Left lung (tissue), 10 donors: ENCODE data around the gene FBLIM1. TPM values are rescaled to one million over a fixed set of nuclear protein-coding genes. Genes with fewer than 3 reads are reported as not detected.

ENCODE experiments used
- ATAC-seq: fragments of 200-7000 bp; cut with Tn5 transposase; one replicate; pipeline ENCODE4 v1.9.1; 2020; ENCODE audit warnings: moderate library complexity
- DNase-seq, 4 donors: peaks; one replicate each; pipeline ENCODE4 v3.0.0-alpha.2; 2013 to 2020
- H3K27ac ChIP-seq, 2 donors: fragments of 200-600 bp; sonication (generic) in 1 of 2; one replicate each; pipeline versions ENCODE4 v1.5.0 to v1.8.0; 2020 to 2021
- H3K27me3 ChIP-seq, 2 donors: fragments of 200-600 bp; sonication (generic) in 1 of 2; one replicate each; pipeline versions ENCODE4 v1.5.0 to v1.8.0; 2020 to 2021
- H3K36me3 ChIP-seq, 2 donors: fragments of 200-600 bp; sonication (generic) in 1 of 2; one replicate each; pipeline versions ENCODE4 v1.5.0 to v1.8.0; 2020 to 2021
- H3K4me1 ChIP-seq, 2 donors: fragments of 200-600 bp; one replicate each; pipeline ENCODE4 v1.8.0; 2021
- H3K4me3 ChIP-seq, 2 donors: fragments of 200-600 bp; sonication (generic) in 1 of 2; one replicate each; pipeline versions ENCODE4 v1.5.0 to v1.8.0; 2020 to 2021; ENCODE audit warnings: mild to moderate bottlenecking in 1 of 2
- H3K9me3 ChIP-seq, 2 donors: fragments of 200-600 bp; sonication (generic) in 1 of 2; one replicate each; pipeline versions ENCODE4 v1.5.0 to v1.8.0; 2020 to 2021
- CTCF ChIP-seq, 2 donors: fragments of 200-600 bp; sonication (generic) in 1 of 2; IDR thresholded peaks; one replicate each; pipeline versions ENCODE4 v1.5.0 to v1.8.0; 2021; ENCODE audit warnings: antibody characterized with exemption in 2 of 2
- intact Hi-C, 2 donors: fragments of 100-400 bp; cut with DNase I; formaldehyde crosslinking; loops; one replicate each; pipeline versions ENCODE4 v1.11.2 to v1.14.2; 2022
- polyA plus RNA-seq, 6 donors: library from polyadenylated mRNA; unstranded; fragments of 120-200 nt; gene quantifications; one replicate each; pipeline ENCODE4 v1.2.1, GENCODE V29; 2013; ENCODE audit not compliant: insufficient read length in 6 of 6
- total RNA-seq, 2 donors: library from RNA; stranded (reverse); fragmentation: NEBNext Ultra II Directional; extraction: Animal tissue kit (Norgen Biotek cat#: 25700); gene quantifications; one replicate each; pipeline ENCODE4 v1.2.1, GENCODE V29; 2021
- donor health status: DM: no; HTN: yes; CAD: no.
- donor health status: DM: no; HTN: no; CAD: no.

The FBLIM1 gene
- total and polyA plus RNA-seq, 8 donors = 52.3 to 90.0 (median 69.0) TPM

- no peaks in the 10 kb centered on the region for H3K9me3 ChIP-seq
- H3K4me3 ChIP-seq = no peak overlapping the region
- DNase-seq (no peak), ATAC-seq (peak; percentile 32)
- H3K4me1 ChIP-seq = peaks cover 15 to 28% of the 10 kb centered on the region in 2 donors
- no peak for TF ChIP-seq CTCF (IDR thresholded peaks at IDR 0.05)
- intact Hi-C loops = no loop called here
- H3K36me3 ChIP-seq = peaks cover 0 to 56% of the 10 kb centered on the region in 2 donors
- H3K27me3 ChIP-seq = no peaks in the 10 kb centered on the region
- H3K27ac ChIP-seq = peak overlapping the region in 1 of 2 donors; percentile 28
Observed at GRCh38 chr1:15735304-15736037, 23.1 kb upstream of the FBLIM1 start.

GRCh38 chr1:15736038-15736891 lies 22.3 kb upstream of the FBLIM1 start, which contains the start of gene SLC25A34:
Gene SLC25A34 (plus strand): TSS chr1:15736258. CDS start chr1:15736486, 228 bp downstream.
- Histone ChIP-seq H3K27me3 (no peaks in the 10 kb centered on the region), H3K4me3 (no peak within 1 kb of the TSS), H3K4me1 (peaks cover 15 to 28% of the 10 kb centered on the region in 2 donors), H3K27ac (peak within 1 kb of the TSS in 1 of 2 donors; percentile 28), H3K36me3 (peaks cover 0 to 48% of the 10 kb centered on the region in 2 donors), H3K9me3 (no peaks in the 10 kb centered on the region)
- intact Hi-C loops = no loop called here
- ATAC-seq (peak; percentile 88), DNase-seq (peak in 3 of 4 donors; percentile 49 to 89 (median 73))
- no peak for TF ChIP-seq CTCF (IDR thresholded peaks at IDR 0.05)

- no peak for TF ChIP-seq CTCF (IDR thresholded peaks at IDR 0.05)
- Histone ChIP-seq H3K4me3 (no peak overlapping the region), H3K9me3 (no peaks in the 10 kb centered on the region), H3K27me3 (no peaks in the 10 kb centered on the region), H3K36me3 (peaks cover 0 to 42% of the 10 kb centered on the region in 2 donors), H3K4me1 (peaks cover 15 to 31% of the 10 kb centered on the region in 2 donors), H3K27ac (peak overlapping the region in 1 of 2 donors; percentile 28)
- intact Hi-C loops = no loop called here
- ATAC-seq (no peak), DNase-seq (no peak)
Observed at GRCh38 chr1:15736892-15737261, 21.7 kb upstream of the FBLIM1 start.

GRCh38 chr1:15737324-15738319 lies 21.0 kb upstream of the FBLIM1 start:
- Histone ChIP-seq H3K36me3 (peaks cover 0 to 34% of the 10 kb centered on the region in 2 donors), H3K27me3 (no peaks in the 10 kb centered on the region), H3K27ac (no peak overlapping the region), H3K9me3 (no peaks in the 10 kb centered on the region), H3K4me3 (no peak overlapping the region), H3K4me1 (peaks cover 15 to 31% of the 10 kb centered on the region in 2 donors)
- no peak for TF ChIP-seq CTCF (IDR thresholded peaks at IDR 0.05)
- intact Hi-C loops = no loop called here
- DNase-seq (no peak), ATAC-seq (no peak)
